CD4-positive, alpha-beta T cell treated with Interleukin-6 for 4 hours (primary cell): ENCODE results near the gene ASTN2.

Experiments
- DNase-seq: peaks from one replicate; pipeline ENCODE4 v3.0.0-alpha.2; 2020; ENCODE audit warnings: mixed read lengths

ASTN2 gene

DNA sequence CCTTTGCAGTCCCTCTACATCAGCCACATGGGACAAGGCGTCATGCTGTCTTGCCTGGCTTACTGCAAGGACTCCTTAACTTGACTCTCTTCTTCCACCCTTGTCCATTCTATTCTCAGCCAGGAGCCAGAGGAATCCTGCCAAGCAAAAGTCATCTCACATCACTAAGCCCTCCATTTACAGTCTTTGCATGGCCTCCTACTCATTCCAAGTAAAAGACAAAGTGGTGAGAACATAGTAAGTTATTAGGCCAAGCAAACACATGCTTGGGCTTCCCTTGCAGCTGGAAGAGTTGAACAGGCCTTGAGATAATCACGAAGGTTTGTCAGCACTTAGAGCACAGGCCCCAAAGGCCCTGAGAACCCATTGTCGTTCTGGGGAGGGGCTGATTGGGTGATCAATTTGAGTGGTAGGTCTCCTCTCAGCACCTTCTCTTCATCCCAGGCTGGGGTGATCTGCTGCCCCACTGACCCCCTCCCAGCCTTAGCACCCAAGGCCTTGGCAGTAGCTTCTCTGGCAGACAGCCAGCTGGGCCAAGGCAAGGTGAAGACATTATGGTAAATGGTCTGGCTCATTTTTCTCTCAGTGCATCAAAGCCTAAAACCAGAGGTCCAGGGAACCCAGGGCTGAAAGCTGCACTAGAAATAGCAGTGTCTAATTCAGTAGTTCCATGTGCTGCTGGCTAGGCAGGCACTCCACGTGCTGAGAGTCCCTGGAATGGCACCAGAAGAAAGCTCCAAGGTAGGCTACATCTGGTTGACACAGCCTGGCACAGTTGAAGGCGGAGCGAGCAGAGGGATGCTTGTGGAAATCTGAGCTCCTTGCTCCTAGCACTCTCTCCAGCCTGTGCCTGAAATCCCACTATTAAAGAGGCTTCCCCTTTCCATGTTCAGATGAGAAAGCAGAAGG is 121.4 kb downstream of the ASTN2 start:
- DNase-seq, result no peak

DNA sequence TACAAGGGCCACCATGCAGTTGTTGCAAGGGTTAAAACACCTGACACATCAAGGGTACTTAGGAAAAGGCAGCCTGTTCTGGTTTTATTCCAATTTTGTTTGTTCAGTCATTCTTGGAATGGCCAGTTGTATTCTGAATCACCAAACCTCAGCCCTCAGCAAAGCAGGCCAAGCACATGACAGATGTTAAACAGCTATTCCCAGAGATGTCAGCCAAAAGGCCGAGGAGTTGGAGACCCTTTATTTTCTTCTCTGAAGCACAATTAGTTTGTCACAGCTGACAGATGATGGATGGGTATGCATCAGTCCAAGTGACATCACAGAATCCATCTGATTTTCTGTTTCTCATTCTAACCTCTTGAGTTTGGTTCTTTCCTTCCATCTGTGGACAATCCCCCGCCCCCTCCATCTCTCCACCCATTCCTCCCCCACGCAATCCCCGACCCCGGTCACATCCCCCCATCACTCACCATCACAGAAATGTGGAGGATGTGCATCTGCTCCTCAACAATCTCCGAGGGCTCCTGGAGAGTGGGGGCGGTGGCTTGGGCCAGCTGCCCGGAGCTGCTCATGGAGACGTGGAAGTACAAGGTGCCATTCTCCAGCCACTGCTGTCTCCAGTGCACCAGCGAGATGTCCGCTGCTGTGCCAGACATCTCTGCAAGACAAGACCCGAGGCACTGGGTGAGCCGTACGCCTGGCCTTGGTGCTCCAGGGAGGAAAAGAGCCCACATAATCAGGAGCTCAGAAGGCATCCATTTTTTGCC is 123.8 kb downstream of the ASTN2 start:
- no peak for DNase-seq

DNA sequence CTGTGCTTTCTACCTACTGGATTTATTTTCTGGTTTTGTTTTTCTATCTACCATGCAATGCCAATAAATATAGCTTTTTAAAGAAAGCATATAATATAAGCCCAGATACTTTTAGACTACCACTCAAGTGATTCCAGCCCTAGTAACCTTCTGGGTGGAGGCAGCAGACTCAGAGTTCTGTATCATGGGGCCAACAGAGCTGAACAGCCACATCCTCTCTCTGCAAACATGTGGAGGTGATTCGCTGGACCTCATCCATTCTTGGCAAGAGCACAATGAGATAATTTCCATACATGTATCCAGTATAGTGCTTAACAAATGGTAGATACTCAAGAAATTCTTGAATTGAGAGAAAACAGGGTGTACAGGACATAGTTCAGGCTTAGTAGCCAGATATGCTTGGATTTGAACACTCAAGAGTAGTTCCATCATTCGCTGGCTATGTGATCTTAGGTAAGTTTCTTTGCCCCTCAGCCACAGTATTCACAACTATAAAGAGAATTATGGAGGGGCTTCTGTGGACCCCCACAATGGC is 124.5 kb downstream of the ASTN2 start:
- no peak for DNase-seq

GRCh38 chr9:117286245-117286644 is 128.6 kb downstream of the ASTN2 start:
- no peak for DNase-seq

DNA sequence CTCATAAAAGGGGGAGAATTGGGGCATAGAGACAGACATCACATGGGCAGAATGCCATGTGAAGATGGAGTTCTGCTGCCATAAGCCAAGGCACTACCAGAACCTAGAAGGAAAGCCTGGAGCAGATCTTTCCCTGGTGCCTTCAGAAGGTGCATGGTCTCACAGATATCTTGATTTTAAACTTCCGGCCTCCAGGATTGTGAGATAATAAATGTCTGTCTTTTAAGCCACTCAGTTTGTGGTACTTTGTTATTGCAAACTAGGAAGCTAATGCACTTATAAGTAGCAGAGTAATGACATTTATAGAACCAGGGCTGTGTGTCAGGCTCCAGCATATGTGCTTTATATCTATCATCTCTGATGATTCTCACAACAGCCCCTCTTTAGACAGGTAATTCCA is 130.4 kb downstream of the ASTN2 start:
- DNase-seq, result no peak

- DNase-seq, result no peak
Measured at GRCh38 chr9:117282541-117282940, 132.3 kb downstream of the ASTN2 start.

- DNase-seq, result no peak
Measured at GRCh38 chr9:117278471-117279035, 136.3 kb downstream of the ASTN2 start.

- DNase-seq, result no peak
Measured at GRCh38 chr9:117278020-117278419, 136.8 kb downstream of the ASTN2 start.

GRCh38 chr9:117276444-117276843 is 138.4 kb downstream of the ASTN2 start:
- no peak for DNase-seq

DNA sequence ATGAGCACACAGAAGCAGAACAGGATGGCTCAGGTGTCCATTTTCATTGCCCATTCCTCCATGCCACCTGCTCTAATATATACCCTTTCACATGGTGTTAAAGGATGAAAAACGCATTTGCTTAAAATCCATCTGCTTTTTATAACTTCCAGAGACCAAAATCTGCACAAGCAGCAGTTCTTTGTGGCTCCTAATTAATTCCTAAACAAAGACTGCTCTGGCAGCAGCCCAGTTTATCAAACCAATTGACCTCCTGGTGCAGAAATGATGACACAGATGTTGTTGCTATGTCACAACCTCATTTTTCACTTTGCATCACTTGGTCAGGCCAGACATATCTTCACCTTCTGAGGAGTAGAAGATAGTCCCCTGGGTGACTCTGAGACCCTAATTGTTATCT is 141.2 kb downstream of the ASTN2 start:
- DNase-seq, result no peak

- DNase-seq, result no peak
Measured at GRCh38 chr9:117268847-117269446, 145.9 kb downstream of the ASTN2 start.

- no peak for DNase-seq
Measured at GRCh38 chr9:117266855-117267497, 147.9 kb downstream of the ASTN2 start.

DNA sequence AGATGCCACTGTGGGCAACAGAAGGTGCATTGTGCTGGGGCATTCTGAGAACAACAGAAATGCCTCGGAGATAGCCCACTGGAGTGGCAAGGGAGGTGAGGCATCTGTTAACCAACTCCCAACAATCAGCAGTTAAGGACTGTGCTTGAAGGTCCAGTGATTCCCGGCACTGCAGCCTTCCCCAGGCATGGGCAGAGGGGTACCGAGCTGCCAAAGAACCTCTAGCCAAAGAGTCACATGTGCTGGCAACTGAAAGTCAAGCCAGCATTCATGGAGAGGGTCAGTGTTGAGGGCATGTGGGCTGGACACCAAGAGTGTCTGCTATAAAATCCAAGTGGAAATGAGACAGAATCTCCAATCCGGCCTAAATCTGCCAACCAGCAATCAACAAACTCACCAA is 149.6 kb downstream of the ASTN2 start:
- DNase-seq, result no peak

DNA sequence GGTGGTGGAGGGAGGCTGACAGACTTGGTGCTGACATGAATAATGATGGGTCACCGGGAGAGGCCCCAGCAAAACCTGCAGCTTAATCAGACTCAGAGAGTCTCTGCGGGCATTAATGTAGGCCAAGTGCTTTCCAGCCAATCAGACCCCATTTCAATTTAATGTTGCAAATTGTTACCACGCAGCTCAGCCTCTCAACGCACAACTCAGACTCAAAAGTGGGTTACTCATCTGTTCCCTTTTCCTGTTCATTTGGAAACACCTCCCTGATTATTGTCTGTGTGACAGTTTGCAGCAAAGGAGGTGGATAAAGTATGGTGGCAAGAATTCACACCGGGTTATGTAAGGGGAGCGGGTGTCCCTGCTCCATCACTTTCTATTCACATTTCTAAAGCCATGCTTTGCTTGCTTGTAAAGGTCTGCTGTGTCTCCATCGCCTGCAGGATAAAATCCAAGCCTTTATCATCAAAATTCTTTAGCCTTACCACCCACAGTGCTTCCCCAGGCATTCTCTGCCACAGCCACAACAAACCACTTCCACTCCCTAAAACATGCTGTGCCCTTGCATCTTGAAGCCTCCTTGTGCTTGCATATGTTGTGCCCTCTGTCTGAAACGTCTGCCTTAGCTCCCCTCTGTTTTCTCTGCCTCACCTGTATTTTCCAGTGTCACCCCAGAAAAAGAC is 156.5 kb downstream of the ASTN2 start:
- no peak for DNase-seq

DNA sequence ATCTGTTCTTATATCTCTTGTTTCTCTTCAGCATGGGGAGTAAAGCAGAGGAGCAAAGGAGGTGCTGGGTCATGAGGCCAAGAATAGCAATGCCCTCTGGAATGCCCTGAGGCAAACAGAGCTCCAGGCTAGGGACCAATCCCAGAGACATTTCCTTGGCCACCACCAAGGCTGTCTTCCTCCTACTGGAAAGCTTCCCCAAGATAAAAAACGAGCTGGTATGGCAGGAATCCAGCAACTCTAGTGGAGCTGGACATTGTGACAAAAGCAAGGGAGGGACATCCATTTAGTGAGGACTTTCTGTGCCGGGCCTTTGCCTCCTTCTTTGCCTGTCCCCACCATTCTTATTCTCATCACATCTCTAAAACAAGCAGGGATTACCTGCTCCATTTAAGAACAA is 161.6 kb downstream of the ASTN2 start:
- DNase-seq, result no peak

- DNase-seq, result no peak
Measured at GRCh38 chr9:117250610-117251215, 164.1 kb downstream of the ASTN2 start.

DNA sequence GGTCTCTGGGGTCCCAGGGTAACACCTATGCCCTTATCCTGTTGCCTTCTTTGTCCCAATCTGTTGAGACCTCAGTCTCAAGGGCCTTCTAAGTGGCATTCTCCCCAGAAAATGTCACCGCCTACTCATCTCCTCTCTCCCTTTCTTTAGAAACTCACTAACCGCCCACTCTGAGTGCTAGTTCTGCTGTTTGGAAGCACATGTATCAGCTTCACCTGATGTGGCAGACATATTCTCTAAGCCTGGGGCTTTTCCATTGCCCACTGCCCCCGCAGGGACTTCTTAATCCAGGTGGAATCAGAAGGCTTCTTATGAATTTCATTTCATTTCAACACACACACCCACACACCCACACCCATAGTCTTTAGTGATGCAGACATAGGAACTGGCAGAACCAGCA is 165.1 kb downstream of the ASTN2 start:
- DNase-seq, result no peak

DNA sequence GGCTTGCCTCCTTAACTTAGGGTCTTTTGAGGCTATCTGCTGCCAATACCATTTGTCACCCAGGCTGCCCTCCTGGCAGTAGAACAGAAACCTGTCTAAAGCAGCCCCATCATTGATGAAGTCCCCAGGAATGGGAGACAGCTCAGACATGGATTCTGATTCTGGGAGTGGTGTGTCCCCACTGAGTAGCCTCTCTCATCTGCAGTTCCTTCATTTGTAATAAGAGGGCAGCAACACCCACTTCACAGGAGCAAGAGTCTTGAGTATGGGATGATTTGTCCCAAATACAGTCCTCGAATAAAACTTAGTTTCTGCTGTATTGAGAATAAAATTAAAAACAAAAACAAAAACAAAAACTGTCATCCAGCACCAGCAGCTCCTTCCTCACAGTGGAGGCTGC is 167.6 kb downstream of the ASTN2 start:
- no peak for DNase-seq

DNA sequence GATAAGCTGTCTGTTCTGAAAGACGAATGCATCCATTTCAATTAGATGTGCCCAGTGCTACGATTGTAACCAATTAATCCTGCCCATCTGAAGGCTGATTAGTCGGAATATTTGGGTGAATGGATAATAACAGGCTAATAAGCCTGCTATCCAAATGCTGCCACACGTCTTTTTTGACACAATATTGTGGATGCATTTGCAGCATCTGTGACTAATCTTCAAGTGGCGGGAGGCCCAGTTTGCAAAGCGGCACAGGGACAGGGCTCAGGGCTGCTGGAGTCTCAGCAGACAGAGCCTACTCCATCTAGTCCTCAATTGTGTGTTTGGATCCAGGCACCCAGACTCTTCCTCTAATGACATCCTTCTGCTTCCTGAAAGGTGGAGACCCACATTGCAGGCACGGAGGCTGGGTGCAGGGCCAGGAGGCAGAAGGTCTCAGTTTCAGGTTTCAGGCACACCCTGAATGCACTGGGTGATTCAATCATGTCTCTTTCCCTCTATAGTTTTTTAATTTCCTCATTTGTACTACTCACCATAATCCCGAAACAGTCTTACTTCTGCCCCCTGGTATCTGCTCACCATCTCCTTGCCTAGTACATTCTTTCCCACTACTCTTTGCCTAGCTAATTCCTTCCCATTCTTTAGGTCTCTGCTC is 169.6 kb downstream of the ASTN2 start:
- no peak for DNase-seq

GRCh38 chr9:117242082-117242481 is 172.8 kb downstream of the ASTN2 start:
- no peak for DNase-seq

- DNase-seq, result no peak
Measured at GRCh38 chr9:117239428-117239827, 175.4 kb downstream of the ASTN2 start.
